SIG-M5 (cell line): ENCODE results near the gene AURKA.
"Not testable (repeated sequence)": the region's sequence is repeated elsewhere in the genome, so short reads cannot be mapped to it uniquely, and the experiment has no call there.

Experiments used
- DNase-seq: peaks from one replicate; lab custom pipeline; 2025; lab: John Stamatoyannopoulos, UW

Gene AURKA

DNA sequence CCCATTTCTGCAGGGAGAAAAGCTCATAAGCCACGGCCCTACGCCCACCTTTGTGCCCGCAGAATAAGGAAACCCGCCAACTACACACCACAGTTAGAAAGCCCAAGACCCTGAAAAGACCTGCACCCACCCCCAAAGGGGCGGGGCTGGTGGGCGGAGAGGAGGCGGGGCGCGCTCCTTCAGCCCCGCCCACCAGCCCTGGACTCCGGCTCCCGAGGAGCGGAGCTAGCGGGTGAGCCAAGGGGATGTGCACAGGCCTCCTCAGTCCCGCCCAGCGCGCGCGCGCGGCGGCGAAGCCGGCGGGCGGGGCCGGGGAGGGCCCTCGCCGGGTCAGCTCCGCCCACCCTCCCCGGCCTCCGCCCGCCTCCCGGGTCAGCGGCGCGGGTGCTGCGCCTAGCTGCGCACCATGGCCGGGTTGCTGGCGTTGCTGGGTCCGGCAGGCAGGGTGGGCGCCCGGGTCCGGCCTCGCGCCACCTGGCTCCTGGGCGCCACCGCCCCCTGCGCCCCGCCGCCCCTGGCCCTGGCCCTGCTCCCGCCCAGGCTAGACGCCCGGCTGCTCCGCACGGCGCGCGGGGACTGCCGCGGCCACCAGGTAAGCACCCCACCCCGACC is 33.3 kb downstream of the AURKA start, which contains the start of gene FAM210B:
Gene FAM210B (plus strand): TSS at position 375 of the 612 bp plus-strand sequence. CDS start 32 bp downstream, at position 407.
- DNase-seq: no peak

DNA sequence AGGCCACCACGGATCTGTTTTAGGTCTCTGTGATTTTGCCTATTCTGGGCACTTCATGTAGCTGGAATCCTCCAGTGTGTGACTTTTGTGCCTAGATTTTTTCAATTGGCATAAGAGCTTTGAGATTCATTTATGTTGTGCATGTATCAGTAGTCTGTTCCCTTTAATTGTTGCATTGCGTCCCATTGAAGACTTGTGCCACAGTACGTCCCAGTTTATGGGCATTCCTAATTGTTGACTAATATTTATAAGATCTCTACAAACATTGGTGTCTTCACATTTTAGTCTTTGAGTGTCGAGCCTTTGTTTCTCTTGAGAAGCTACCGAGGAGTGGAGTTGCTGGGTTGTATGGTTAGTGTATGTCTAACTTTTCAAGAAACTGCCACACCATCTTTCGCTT is 33.9 kb downstream of the AURKA start:
- DNase-seq: no peak

DNA sequence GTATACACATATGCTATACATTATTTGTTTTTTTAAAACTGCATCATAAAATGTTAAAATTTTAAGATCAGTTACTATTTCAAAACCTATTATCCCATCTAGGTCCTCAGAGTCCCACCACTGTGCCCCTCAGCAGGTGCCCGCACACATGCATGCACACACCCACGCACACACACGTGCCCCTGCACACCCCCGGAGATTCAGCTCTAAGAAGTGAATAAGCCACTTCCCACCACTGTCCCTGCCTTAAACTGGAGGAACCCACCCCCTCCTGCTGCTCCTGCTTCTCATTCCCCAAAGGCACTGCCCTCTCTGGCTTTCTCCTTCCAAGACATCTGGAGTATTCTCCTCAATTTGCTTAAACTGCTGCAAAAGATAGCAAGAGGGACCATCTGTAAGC is 38.7 kb downstream of the AURKA start:
- DNase-seq: no peak

DNA sequence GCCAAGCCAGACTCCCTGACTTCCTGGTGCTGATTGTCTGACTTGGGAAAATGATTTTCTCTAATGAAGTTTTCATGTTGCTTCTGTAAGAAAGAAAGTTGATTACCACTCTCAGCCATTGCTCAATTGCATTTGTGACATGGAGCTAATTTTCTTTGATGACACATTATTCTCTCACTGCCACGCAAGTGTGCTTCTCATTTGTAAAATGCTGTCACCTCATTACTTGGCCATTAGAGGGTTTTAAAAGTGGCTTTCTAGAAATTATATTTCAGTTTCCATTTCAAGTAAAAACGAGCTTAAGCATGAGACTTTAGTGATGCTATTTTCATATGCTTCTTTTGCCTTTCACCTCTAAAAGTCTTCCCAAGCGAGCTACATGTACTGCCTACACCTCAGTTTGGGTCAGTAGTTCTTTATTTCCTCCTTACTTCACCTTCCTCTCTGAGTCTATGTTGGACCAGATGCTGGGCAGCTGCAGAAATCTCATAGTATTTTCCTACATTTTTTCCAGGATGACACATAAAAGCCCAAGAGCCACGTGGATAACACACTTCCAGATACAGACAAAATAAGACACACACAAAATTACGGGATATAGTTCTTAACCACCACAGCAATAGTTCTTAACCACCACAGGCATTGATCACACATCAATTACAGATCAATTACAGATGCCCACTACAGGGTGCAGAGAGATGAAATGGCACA is 39.5 kb downstream of the AURKA start:
- DNase-seq: no peak

DNA sequence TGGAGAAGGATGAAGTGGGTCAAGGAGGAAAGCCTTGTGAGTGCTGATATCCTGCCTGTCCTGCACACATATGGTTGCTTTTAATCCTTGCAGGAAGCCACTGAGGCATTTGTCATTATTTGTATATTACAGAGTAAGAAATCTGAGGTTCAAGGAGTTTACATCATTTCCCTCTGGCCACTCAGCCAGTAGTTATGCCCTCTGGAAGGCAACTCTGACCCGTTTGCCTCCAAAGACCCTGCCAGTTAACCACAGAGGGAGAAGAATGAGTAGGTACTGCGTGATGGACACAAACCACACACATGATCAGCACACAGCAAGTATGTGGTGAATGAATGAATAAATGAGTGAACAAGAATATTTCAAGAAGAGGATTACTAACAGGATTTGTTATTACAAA is 41.2 kb downstream of the AURKA start:
- no peak for DNase-seq

DNA sequence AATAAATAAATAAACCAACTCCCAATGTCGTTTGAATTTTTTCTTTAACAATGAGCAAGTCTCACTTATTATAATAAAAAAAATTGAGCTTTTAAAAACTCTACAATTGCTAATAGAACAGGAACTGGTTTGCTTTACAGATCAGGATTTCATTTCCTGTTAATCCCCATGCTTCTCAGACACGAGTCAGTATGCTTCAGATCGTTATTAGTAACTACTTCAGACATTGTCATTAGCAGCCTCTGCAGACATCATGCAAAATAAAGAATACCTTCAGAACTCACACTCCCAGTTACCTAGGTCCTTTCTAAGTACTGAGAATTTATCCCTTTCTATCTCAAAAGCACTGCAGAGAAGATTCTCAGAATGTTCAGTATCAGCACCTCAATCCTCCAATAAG is 43.3 kb downstream of the AURKA start:
- DNase-seq: no peak

DNA sequence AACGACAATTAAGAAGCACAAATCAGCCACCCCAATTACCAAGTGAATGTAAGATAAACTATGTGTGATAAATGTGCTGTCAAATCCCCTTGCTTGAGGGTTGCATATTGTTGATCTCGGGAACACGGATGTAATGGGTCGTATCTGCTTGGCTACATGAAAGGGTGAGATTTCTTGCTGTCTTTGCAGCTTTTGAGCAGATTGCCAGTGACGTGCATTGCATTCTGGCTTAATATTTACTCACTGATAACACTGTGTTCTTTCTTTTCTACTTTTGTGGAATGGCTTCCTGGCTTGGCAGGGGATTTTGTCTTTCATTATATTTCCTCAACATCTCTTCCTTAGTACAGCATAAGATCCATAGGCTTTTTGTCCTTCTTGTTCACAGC is 43.7 kb downstream of the AURKA start:
- DNase-seq: no peak

DNA sequence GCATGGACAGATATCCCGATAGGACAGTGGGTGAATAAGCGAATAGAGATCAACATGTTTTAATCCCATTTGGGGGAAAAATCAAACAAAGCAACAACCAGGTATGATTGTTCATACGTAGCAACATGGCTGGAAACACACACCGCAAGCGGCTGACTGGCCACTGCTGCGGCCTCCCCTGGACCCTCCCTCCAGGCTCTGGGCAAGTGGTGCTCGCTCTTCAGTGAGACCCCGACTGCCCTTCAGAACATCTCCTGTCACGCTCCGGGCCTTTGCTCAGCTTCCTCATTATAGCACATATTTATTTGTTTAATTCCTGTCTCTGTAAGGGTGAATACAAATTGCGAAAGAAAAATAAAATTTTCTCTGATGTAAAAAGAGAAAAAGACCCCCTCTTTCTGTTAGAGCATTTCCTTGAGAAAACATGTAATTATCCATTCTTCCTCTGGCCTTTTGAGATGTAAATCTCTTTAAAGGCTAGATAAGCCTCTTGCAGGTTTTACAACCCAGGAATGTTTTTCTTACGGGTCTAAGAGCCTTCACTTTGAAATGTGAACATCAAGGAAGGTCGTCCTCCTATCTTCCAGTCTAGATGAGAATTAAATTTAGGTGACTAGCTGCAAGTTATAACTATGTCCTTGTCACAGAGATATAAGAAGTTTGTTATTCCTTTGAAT is 44.2 kb downstream of the AURKA start:
- DNase-seq: no peak

DNA sequence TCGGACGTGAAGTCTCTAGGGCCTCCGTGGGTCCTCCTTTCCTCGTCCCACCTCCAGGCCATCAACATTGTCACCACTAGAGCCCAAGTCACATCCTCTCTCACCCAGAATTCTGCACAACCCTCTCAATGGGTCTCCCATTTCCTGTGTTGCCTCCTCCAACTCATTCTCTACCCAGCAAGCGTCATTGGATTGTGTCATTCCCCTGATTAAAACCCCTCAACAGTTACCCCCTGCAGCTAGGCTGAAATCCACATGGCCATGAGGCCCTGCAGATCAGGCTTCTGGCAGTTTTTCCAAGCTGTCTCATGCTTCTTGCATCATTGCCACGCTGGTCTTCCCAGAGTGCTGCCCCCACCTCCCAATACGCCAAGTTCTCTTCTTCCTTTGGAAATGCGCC is 46.1 kb downstream of the AURKA start:
- no peak for DNase-seq

DNA sequence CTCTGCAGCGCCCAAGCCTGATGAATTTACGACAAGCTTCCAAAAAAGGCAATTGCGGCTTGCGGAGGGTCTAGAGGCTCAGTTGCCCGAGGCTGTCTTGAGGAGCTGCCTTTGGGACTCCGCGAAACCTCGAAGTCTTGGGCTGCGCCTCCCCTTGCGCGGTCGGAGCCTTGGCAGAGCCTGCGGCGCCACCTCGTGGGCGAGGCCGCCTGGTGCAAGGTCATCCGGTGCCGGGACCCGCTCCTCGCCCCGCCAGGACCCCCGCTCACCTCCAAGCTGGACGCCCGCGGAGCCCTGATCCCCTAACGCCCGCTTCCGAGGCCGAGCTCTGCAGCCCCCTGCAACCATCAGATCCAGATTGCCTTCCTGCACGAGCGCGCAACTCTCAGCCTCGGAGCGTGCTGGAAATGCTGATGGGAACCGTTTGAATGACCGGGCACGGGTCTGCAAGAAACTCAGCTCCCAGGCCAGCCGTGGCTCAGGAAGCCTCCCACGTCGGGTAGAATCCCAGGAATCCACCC is 48.1 kb downstream of the AURKA start:
- no peak for DNase-seq

DNA sequence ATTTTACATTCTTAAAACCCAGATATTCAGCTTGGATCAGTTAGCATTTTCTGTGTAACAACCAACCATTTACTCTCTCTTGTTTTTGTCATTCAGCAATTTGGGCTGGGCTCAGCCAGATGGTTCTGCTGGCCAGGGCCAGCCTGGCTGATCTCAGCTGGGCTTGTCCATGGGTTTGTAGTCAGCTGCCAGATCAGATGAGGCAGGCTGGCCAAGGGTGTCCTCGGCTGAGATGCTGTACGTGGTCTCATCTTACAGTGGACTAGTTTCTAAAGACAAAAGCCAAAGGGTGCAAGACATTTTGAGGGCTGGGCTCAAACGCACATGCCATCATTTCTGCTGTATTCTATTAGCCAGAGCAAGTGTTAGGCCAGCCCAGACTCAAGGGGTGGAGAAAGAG is 49.2 kb downstream of the AURKA start:
- no peak for DNase-seq

DNA sequence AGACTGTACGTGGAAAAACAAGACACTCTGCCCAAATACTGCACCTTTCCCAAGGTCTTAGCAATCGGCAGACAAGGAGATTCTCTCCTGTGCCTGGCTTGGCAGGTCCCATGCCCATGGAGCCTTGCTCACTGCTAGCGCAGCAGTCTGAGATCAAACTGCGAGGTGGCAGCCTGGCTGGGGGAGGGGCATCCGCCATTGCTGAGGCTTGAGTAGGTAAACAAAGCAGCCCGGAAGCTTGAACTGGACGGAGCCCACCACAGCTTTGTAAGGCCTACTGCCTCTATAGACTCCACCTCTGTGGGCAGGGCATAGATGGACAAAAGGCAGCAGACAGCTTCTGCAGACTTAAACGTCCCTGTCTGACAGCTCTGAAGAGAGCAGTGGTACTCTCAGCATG is 55.3 kb downstream of the AURKA start:
- DNase-seq: not testable (repeated sequence)

DNA sequence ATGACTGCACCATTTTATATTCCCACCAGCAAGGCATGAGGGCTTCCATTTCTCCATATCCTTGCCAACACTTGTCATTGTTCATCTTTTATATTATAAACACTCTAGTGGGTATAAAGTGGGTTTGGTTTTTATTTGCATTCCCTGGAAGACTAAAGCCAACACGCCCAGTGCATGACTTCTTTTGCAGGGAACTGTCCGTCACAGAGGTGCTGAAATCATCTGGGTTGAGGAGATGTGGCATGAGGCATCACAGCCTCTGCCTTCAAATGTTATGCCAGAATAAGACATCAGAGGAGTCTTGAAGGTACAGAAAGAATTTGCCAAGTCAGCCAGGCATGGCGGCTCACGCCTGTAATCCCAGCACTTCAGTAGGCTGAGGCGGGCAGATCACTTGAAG is 63.2 kb downstream of the AURKA start:
- DNase-seq: no peak

DNA sequence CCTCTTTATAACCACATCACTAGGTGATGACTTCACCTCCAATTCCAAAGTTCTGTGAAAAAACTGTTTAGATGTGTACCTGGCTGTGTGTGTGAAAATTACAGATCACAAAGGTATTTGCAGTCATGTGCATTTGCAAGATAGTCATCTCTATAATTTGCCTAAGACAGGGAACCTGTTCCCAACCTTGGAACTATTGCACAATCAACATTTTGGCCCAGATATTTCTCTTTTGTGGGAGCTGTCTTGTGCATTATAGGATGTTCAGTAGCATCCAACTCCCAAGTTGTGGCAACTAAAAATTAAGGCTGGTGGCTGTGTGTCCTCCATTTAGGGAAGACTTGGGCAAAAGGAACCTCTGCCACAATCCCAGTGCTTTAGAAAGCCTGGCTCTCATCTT is 67.2 kb downstream of the AURKA start:
- no peak for DNase-seq

DNA sequence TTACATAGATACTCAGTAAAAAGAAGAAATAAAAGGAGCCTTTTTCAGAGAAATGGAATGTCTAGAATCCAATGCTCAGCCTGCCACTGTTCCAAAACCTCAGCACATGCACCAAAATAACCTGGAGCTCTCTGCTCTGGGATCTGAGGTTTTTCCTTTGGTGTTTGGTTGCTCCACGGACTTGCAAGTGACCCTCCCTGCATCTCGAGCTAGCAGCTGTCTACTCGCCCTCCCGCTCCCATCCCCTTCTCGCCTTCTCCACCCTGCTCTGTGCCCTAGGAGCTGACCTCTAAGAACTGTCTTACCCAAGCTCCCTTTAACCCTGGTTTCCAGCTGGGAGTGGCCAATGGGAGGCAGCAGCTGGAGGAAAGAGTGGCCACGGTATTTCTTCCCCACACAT is 68.4 kb downstream of the AURKA start:
- no peak for DNase-seq

DNA sequence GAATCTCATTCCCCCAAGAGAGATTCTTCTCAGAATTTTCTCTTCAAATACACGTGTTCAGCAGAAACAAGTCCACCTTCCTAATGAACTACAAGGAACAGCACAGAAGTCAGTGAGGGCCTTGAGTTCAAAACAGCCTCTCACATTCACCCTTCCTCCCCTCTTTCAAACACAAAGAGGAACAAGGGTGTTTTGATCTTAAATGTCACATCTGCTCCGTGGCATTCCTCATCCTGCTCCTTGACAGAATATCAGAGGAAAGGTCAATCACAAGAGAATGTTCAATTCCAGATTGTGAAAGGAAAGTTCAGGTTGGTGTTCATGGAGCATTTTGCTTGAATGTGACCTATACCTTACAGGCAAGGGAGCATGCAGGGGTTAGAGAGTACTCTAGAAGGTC is 68.8 kb downstream of the AURKA start:
- no peak for DNase-seq

DNA sequence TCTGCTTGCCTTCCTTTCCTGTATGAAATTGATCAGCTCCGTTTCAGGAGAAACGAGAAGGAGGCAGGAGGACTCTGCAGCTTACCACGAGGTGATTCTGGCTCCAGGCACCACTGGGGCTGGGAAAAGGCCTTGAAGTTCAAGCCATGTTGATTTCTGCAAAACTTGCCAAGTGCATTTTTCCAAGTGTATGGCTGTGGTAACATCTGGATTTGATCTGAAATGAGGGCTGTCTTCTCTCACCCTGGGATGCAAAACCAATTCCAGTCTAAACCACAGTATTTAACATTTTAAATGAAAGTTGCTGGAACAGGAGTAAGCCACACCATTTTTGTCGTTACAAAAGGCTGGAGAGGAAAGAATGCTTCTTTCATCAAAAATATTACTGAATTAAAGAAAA is 69.3 kb downstream of the AURKA start:
- DNase-seq: no peak
